Stimulated activated CD4-positive, alpha-beta T cell treated with anti-CD3 and anti-CD28 coated beads, Interleukin-15, amount 100 ng/mL, for 48 hours (primary cell): ENCODE results near the gene ZNF839.
"Not testable (repeated sequence)": the region's sequence is repeated elsewhere in the genome, so short reads cannot be mapped to it uniquely, and the experiment has no call there.

Experiments
- DNase-seq, 2 donors: peaks; one replicate each; pipeline ENCODE4 v3.0.0-alpha.2; 2020; ENCODE audit warnings: low read depth in 2 of 2

Gene ZNF839

GRCh38 chr14:102319351-102320032, at the start of gene ZNF839:
Gene ZNF839 (plus strand): TSS chr14:102319746. CDS start chr14:102319766, 20 bp downstream.
- peak; percentile 88 to 94 for DNase-seq

DNA sequence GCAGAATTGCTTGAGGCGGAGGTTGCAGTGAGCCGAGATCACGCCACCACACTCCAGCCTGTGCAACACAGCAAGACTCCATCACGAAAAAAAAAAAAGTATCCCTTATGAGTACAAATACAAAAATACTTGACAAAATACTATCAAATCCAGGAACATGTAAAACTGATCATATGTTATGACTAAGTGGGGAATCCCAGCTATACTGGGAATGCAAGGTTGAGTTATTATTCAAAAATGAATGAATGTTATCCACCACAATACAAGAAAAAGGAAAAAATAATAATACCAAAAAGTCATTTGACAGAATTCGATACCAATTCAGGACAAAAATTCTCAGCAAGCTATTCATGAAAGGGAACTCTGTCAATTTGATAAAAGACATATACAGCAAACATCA, 47.2 kb upstream of the ZNF839 start:
- DNase-seq: no peak

DNA sequence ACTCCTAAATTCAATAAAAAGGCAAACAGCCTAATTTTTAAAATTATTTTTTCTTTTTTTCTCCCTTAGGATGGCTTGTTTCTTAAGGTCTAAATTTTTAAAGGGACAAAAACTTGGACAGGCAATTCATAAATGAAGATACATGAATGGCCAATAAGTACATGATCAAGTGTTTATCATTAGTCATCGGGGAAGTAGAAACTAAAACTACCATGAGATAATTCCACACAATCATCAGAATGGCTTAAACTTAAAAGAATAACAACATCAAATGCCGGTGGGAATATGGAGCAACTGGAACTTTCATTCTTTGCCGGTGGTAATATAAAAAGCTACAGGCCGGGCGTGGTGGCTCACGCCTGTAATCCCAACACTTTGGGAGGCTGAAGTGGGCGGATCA, 43.7 kb upstream of the ZNF839 start:
- no peak for DNase-seq

- DNase-seq: no peak
These were observed 41.5 kb upstream of the ZNF839 start for GRCh38 chr14:102277874-102278630.

DNA sequence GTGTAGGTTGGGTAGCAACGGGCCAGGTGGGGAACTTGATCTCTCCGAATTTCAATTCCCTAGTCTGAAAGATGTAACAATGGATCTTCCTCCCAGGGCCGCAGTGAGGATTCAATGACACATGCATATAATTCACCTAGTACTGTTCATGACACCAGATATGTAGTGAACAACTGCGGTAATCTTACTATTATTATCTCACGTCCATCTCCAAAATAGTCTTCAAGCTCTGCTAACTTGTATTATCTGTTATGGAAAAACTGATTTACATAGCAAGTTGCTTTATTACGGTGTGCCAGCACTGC, 41.0 kb upstream of the ZNF839 start:
- no peak for DNase-seq

DNA sequence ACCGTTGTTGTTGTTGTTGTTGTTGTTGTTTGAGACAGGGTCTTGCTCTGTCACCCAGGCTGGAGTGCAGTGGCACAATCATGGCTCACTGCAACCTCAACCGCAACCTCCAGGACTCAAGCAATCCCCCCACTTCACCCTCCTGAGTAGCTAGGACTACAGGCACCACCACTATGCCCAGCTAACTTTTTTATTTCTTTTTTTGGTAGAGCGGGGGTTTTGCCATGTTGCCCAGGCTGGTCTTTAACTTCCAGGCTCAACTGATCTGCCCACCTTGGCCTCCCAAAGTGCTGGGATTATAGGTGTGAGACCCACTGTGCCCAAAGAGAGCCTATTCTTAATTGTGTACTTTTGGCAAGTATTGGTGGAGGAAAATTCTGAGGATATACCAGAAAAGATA, 40.3 kb upstream of the ZNF839 start:
- no peak for DNase-seq

GRCh38 chr14:102279688-102280348, 39.7 kb upstream of the ZNF839 start:
- DNase-seq: peak in 1 of 2 donors; percentile 36

GRCh38 chr14:102280376-102280962, 39.1 kb upstream of the ZNF839 start:
- no peak for DNase-seq

DNA sequence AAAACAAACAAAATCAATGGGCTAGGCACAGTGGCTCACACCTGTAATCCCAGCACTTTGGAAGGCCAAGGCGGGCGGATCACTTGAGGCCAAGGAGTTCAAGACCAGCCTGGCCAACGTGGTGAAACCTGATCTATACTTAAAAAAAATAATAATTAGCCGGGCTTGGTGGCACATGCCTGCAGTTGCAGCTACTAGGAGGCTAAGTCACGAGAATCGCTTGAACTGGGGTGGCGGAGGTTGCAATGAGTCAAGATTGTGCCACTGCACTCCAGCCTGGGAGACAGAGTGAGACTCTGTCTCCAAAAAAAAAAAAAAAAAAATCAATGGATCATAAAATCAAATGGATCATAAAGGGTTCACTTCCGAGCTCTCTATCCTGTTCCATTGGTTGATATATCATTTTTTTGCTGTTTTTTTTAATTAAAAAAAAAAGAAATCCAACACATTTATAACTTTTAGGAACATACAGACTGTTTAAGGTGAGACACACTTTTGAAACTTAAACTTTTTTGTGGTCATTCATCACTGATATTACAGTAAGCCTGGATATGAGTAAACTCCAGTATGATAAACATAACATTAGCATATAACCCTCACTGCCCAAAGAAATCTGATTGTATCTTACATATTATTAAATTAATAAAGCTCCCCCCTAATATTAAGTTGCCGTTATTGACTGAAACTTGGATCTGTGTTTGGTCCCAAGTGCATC, 36.6 kb upstream of the ZNF839 start:
- DNase-seq: no peak

DNA sequence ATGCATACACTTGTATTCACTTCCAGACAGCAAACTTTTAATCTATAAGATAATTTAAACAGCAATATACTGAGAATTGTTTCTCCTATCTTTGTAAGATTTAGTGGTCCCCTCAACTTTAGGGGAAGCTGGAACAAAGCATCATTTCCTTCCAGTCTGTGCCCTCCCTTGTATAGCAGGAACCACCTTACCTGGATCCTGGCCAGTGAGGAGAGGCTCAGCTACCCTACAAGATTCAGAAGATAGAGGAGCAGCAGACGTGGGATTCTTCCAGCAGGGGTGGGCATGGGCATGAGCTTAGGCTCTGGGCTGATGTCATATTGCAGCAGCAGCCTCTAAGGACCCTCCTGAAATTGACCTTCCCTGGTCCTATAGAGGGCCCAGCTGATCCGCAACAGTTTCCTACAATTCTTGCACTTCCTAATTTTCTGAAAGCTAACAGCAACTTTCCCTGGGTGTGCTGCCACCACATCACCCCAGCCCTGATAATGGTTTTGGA, 35.9 kb upstream of the ZNF839 start:
- DNase-seq: no peak

- DNase-seq: no peak
These were observed 34.4 kb upstream of the ZNF839 start for GRCh38 chr14:102285106-102285505.

DNA sequence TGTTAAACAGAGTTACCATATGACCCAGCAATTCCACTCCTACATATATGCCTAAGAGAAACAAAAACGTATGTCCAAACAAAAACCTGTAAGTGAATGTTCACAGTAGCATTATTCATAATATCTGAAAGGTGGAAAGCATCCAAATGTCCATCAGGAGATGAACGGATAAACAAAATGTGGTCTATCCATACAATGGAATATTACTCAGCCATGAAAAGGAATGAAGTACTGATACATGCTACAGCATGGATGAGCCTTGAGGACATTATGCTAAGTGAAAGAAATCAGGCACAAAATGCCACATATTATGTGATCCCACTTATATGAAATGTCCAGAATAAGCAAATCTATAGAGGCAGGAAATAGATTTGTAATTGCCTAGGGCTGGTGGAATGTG, 31.4 kb upstream of the ZNF839 start:
- no peak for DNase-seq

DNA sequence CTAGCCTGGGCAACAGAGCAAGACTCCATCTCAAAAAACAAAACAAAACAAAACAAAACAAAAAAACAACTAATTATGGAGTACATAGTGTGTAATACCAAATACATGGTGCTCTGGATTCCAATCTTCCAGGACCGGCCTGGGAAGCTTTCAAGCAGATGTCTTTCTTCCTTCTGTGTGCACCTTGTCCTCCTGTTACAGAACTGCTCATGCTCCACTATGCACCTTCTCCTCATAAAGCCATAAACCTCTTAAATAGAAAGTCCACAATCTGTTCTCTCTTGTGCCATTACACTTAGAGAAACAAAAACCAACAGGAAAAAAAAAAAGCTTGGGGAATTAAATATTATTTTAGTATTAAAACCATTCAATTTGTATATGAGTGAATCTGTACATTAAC, 27.1 kb upstream of the ZNF839 start:
- no peak for DNase-seq

GRCh38 chr14:102293781-102294180, 25.8 kb upstream of the ZNF839 start:
- no peak for DNase-seq

GRCh38 chr14:102295270-102295669, 24.3 kb upstream of the ZNF839 start:
- DNase-seq: no peak

- DNase-seq: no peak
These were observed 21.9 kb upstream of the ZNF839 start for GRCh38 chr14:102297436-102298170.

DNA sequence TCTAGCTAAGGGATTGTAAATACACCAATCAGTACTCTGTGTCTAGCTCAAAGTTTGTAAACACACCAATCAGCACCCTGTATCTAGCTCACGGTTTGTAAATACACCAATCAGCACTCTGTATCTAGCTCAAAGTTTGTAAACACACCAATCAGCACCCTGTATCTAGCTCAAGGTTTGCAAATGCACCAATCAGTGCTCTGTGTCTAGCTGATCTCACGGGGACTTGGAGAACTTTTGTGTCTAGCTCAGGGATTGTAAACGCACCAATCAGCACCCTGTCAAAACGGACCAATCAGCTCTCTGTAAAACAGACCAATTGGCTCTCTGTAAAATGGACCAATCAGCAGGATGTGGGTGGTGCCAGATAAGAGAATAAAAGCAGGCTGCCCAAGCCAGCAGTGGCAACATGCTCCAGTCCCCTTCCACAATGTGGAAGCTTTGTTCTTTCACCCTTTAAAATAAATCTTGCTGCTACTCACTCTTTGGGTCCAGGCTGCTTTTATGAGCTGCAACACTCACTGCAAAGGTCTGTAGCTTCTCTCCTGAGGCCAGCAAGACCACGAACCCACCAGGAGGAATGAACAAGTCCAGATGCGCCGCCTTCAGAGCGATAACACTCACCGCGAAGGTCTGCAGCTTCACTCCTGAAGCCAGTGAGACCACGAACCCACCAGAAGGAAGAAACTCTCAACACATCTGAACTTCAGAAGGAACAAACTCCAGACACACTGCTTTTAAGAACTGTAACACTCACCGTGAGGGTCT, 21.1 kb upstream of the ZNF839 start:
- not testable (repeated sequence) for DNase-seq

GRCh38 chr14:102303664-102304063, 15.9 kb upstream of the ZNF839 start:
- DNase-seq: no peak

DNA sequence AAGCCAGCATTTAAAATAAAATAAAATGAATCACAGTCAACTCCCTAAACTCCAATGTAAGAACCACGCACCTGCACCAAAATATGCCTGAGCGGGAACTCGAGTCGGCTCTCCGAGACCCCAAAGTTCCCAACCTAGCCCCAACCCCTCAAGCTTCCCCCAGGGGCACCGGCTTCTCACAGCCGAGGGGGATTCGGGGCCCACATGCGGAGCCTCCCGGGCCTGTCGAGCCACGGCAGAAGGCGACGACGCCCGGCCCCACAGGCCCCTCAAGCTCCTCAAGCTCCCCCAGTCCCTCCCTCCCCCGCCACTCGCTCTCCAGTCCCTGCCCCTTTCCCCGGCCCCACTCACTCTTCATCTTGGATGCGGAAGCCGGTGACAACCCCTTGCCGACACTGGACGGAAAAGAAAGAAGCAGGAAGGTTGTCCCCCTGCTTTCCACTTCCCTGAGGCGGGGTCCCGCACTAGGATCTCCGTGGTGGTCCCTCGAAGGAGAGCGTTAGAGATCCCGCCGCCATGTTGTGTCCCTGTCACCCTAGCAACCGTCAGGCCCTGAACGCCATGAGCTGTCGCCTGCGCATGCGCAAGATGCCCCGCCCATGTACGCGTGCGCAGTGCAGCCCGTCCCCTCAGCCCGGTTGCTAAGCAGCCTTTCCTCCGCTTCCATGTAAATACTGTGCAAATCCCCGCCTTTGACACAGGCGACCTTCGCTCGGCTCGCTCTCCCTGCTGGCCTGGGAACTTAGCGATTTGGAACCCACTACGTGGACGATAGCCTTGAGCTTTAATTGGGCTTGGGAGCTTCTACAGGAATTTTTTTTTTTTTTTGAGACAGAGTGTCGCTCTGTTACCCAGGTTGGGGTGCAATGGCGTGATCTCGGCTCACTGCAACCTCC, 14.7 kb upstream of the ZNF839 start, which contains the start of gene MOK:
TSS of gene MOK (minus strand) at position 554 of the 896 bp plus-strand sequence. CDS start at position 358, 196 bp downstream.
- DNase-seq: peak; percentile 90 to 91
